22Rv1 (cell line): ENCODE results near the gene GOLGA6L9.
A peak's percentile ranks its signal among the peaks of the same experiment; 100 is the strongest.
"Not testable (repeated sequence)": the region's sequence is repeated elsewhere in the genome, so short reads cannot be mapped to it uniquely, and the experiment has no call there.

Source experiments
- H3K27ac ChIP-seq: fragments of 450-650 bp; 2 replicates; pipeline ENCODE4 v1.5.1; 2017
- TF ChIP-seq, protein P1 (sequence below): fragments of 450-650 bp; IDR thresholded peaks from 2 replicates; pipeline ENCODE4 v1.5.1; 2017; ENCODE audit warnings: mild to moderate bottlenecking

Gene GOLGA6L9

DNA sequence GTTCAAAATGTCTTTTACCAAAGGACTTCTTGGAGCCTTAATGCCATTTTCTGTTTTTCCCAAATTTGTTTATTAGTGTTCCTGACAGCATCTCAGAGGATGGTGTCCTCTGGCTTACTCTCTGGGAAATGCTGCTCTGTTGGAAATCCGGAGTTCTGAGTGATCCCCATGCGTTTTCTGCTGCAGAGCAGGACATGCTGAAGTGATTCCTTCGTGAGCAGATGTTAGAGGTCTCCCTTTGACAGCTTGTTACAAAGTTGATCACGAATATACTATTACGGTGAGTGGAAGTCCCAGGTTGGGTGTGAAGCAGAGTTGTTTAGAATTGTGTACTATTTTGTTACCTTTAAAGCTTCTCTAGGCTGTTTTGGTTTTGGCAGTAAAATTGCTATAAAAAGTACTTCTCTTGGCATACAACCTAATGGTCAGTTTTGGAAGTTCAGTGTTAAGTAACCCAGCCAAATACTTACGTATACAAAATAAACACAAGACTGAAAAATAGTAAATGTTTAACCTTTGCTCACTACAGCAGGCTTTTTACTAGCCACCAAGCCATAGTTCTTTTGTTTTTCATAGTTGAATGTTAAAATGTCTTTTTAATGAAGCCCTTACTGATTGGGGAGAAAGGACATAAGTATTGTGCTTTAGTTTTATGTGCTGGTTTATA, 15.0 kb upstream of the GOLGA6L9 start:
- TF ChIP-seq, protein P1, sequence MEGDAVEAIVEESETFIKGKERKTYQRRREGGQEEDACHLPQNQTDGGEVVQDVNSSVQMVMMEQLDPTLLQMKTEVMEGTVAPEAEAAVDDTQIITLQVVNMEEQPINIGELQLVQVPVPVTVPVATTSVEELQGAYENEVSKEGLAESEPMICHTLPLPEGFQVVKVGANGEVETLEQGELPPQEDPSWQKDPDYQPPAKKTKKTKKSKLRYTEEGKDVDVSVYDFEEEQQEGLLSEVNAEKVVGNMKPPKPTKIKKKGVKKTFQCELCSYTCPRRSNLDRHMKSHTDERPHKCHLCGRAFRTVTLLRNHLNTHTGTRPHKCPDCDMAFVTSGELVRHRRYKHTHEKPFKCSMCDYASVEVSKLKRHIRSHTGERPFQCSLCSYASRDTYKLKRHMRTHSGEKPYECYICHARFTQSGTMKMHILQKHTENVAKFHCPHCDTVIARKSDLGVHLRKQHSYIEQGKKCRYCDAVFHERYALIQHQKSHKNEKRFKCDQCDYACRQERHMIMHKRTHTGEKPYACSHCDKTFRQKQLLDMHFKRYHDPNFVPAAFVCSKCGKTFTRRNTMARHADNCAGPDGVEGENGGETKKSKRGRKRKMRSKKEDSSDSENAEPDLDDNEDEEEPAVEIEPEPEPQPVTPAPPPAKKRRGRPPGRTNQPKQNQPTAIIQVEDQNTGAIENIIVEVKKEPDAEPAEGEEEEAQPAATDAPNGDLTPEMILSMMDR = peak; percentile 22; the same call in 1 of the 2 replicates
- H3K27ac ChIP-seq = peak overlapping the region; percentile 50

DNA sequence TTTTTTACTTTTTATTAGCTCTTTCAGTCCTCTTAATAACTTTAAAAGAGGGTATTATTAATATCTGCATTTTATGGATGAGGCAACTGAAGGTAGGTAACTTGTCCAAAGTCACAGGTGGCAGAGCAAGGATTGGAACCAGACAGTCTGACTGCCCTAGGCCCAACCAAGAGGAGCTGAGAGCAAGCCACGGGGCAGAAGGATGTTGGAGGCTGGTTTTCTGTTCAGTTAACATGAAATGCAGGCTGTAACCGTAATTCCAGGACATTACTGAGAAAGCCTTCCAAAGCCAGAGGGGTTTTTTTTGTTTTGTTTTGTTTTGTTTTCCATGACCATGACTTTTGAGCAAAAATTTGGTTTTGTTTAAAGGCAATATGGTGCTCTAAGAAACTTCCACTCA, 9.1 kb upstream of the GOLGA6L9 start:
- not testable (repeated sequence) for H3K27ac ChIP-seq

DNA sequence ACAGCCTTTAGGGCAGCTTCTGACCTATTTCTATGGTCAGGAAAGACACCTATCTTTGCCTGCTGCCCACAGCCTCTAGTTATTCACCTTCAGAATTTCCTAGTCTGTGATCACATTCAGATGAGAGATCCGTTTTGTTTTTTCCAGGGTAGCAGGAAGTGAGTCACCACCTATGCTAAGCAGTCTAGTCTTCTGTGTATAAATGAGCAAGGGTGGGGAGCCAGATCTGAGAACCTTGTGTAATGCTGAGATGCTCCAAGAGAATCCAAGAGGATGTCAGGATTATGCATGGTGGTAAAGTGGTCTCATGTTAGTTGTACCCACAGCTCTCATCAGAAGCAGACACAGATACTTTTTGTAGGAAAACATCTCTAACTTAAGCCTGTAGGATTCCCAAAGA, 8.7 kb upstream of the GOLGA6L9 start:
- not testable (repeated sequence) for H3K27ac ChIP-seq

DNA sequence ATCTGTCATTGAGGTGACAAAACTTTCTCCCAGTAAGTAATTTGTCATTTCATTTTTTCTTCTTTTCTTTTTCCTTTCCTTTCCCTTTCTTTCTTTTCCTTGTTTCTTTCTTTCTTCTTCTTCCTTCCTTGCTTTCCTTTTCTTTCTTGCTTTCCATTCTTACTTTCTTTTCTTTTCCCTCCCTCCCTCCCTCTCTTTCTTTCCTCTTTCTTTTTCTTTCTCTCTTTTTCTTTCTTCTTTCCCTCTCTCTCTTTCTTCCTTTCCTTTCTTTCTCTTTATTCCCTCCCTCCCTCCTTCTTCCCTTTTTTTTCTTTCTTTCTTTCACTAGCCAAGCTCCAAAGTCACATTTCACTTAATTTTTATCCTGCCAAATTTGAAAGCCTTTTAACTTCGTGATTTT, 2.5 kb upstream of the GOLGA6L9 start:
- H3K27ac ChIP-seq = not testable (repeated sequence)

DNA sequence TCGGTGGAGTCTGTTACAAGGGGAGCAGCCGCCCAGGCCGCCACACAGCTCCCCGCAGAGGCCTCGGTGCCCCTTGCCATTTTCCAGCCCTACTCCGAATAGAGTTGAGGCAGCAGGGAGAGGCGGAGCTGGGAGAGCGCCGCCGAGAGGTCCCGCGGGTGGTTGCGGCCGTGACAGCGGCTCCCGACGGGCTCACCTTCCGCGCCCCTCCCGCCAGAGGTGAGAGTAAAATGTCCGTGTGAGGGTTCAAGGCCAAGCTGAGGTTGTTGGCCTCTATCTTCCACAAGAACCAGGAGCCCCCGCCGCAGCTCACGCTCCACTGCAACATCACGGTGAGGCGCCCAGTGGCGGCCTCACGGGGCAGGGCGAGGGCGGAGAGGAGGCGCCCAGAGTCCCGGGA, 15.8 kb downstream of the GOLGA6L9 start:
- TF ChIP-seq, protein P1 = peak; percentile 29; the same call in 1 of the 2 replicates
- not testable (repeated sequence) for H3K27ac ChIP-seq

DNA sequence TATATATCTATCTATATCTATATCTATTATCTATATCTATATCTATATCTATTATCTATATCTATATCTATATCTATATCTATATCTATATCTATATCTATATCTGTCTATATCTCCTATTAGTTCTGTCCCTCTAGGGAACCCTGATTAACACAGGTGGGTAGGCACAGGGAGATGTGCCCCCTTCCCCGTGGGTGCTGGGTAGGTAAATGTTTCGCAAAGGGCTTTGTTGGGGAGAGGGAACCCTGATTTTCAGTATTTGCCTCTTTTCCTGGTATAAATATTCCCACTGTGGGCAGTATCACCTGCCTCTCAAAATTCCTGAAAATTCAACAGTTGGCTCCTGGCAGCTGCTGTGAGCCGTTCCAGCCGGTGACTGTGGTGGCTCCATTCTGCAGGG, 27.7 kb downstream of the GOLGA6L9 start:
- not testable (repeated sequence) for H3K27ac ChIP-seq

DNA sequence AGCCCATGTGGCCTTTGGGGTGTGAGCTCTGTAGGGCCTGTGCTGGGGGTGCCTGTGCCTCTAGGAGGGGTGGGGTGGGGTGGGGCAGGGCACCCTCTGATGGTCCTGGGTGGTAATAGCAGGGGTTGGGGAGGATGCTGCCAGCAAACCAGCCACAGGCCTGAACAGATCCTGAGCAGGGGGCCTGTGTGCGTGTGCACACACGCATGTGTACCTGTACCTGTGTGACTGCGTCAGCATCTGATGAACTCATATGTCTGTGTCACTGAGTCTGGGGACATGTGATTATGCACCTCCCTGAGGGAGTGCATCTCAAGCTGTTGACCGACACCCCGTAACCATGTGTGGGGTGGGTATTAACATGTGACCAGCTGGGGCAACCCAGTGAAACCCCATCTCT, 36.0 kb downstream of the GOLGA6L9 start:
- not testable (repeated sequence) for H3K27ac ChIP-seq

DNA sequence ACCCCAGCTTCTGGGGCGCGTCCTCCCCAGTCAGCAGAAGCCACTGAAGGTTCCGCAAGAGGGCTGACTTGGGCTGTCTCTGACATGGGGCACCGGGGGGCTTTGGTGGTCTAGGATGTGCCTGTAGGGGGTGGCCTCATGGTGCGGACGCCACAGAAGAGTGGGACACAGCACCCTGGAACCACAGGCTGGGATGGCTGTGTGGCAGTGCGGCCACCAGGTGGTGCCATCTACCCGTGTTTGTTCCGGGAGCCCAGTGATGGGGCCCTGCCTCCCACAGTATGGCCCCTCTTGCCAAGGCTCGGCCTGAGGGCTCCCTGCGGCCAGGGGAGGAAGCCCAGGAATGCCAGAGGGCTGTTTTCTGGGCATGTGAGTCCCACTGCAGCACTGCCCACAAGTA, 38.6 kb downstream of the GOLGA6L9 start:
- H3K27ac ChIP-seq = not testable (repeated sequence)

DNA sequence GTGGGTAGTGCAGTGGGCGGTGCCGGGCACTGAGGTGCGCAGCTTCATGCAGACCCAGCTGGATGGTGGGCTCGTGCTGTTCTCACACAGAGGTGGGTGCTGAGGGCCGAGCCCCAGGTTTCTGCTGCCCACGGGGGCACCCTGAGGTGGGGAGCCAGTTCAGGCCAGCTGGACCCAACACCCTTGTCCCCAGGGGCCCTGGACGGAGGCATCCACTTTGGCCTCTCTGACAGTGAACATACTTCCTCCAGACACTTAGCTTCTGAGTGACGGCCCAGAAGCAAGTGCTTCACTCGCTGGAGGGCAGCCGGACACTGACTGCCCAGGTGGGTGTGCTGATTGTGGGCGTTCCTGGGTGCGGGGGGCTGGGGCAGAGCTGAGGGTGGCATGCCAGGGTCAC, 39.8 kb downstream of the GOLGA6L9 start:
- not testable (repeated sequence) for H3K27ac ChIP-seq

DNA sequence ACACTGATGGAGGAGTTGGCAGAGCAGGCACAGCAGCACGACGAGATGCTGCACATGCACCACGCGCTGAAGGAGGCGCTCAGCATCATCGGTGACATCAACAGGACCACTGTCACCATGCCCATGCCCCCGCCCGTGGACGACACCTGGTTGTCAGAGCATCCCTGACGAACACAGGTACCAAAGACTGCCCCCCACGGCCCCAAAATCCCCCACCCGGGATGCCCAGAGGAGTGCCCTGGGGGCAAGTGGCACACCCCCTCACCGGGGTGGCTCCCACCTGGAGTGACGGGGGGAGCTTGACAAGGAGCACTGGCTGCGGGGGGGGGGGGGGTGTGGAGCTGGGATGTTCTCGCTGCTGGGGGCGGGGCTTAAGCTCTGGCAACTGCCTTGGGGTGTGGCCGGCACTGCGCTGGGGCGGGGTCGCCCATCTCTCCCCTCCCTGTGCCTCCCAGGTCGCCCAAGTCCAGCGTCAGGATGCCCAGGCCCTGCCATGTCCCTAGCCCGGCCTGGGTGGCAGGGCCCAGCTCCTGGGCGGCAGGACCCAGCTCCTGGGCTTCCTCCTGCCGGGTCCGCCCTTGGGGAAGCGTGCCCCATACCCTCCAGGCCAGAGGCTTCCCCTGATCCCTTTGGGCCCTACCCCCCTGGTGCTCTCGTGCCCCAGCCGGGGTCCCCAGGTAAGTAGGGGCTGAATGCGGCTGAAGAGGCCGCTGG, 42.8 kb downstream of the GOLGA6L9 start:
- H3K27ac ChIP-seq = not testable (repeated sequence)

DNA sequence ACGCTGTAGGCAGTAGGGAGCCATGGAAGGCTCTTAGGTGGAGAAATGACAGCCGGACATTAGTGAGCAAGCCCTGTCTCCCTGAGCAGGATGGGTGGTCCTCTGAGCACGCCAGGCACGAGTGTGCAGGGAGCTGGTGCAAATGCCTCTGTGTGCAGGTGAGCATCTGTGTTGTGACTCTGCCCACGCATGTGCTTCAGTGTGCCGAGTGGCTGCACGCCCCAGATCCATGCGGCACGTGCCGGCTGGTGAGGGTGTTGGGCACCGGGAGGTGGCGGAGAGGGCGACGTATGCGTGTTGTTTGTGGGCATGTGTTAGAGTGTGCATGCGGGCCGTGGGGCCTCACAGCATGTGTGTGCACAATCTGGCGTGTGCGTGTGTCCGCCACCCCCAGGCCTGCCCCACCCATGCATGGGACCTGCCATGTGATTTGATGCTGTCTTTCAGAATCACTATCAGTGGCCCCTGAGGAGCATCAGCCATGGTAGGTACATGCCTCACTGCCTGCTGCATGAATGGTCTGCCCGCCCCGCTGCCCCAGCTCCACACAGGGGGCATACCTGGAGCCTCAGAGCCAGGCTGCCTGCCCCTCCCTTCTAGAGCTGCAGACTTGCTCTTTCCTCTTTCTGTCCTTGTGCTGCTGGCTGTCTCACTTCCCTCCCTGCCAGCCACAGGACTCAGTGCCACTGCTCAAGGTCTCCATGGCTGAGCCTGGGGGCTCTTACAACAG, 45.1 kb downstream of the GOLGA6L9 start:
- not testable (repeated sequence) for H3K27ac ChIP-seq

DNA sequence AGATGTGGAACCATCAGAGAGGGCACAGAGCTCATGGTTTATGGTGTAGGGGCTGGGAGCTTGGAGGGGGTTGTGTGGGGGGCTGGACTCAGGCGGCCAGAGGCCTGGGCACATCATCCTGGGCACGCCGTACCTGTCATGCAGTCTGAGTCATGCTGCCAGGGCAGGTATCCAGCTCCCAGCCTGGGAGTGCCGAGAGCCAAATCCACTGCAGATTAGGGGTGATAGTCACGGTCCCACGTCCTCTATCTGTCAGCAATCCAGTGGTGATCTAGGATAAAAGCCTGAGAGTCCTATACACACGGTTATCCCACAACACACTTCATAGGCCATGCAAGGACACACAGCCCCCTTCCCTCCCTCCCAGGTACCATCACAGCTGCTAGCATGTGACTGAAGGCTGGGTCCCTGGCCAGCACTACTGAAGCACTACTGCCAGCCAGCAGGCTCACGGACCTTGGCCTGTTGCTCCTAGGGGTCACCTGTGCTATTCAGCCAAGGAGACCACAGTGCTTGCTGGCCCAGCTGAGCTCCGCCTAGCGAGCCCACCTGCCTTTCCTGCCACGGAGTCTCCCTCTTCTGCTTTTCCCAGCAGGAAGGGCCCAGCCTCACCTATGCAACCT, 45.8 kb downstream of the GOLGA6L9 start:
- not testable (repeated sequence) for H3K27ac ChIP-seq

DNA sequence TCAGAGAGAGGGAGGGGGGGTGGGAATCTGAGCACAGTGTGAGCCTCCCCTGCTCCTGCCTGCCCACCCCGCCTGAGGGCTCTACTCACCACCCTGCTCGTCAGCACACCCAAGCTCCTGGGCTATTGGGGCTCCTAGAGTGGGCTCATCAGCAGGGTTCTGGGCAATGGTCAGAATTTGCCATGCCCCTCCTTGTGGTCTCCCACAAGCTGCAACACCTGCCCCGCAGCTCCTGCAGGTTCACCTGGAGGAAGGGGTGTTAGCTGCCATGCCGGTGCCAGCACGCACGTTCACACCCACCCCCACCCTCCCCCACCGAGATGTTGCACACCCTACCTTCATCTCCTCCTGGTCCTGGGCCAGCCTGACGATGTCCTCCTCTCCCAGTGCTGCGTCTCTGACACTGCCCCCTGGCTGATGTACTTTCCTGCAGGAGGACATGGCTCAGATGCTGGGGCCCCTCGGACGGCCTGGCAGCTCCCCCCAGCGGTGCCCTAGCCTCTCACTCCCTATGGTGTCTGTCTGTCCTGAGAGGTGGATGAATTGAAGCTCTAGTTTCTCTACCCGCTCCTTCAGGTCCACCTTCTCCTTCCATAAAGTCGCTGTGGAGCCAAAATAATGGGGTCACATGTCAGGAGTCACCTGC, 47.2 kb downstream of the GOLGA6L9 start:
- H3K27ac ChIP-seq = not testable (repeated sequence)

DNA sequence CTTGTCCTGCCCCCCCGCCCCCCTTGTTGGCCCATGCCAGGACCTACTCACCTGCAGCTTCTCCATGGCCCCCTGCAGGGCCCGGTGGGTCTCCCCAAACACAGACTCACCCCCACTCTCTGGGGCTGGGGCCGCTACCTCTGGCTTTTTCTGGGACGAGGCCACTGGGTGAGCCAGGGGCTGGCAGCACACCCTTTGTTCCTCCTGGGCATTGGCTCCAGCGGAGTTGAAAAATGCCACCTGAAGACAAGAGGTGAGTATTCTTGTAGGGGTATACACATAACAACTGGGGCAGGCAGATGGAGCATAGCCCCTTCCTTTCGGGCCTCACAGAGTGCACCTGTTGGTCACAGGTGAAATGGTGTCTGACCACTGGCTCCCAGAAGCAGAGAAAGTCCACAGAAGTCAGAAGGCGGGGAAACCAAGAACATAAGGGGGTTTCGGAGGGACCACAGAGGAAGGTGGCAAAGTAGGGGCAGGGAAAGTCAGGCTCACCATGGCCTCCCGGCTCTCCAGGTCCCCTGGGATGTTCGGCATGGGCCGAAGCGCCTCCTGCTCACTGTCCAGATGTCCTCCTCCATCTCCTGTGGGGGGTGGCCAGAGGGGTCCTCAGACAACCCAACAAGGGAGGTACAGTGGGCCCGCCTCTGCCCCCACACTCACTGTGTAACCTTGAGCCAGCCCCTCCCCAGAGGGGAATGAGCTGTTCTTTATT, 47.9 kb downstream of the GOLGA6L9 start:
- not testable (repeated sequence) for H3K27ac ChIP-seq
